ENCODE measurements around the gene RHOV.

- TF ChIP-seq, protein P1, sequence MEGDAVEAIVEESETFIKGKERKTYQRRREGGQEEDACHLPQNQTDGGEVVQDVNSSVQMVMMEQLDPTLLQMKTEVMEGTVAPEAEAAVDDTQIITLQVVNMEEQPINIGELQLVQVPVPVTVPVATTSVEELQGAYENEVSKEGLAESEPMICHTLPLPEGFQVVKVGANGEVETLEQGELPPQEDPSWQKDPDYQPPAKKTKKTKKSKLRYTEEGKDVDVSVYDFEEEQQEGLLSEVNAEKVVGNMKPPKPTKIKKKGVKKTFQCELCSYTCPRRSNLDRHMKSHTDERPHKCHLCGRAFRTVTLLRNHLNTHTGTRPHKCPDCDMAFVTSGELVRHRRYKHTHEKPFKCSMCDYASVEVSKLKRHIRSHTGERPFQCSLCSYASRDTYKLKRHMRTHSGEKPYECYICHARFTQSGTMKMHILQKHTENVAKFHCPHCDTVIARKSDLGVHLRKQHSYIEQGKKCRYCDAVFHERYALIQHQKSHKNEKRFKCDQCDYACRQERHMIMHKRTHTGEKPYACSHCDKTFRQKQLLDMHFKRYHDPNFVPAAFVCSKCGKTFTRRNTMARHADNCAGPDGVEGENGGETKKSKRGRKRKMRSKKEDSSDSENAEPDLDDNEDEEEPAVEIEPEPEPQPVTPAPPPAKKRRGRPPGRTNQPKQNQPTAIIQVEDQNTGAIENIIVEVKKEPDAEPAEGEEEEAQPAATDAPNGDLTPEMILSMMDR (IDR thresholded peaks at IDR 0.05) = peak; percentile 94 to 99 (median 97)
- no peak for TF ChIP-seq POLR2A (IDR thresholded peaks at IDR 0.05)
Measured at GRCh38 chr15:40857601-40858341, 16.3 kb downstream of the RHOV start.

Measured in prostate gland (tissue), 2 donors.